Right lobe of liver (tissue), 4 donors: Measurements from ENCODE around the gene AGO3.

ENCODE experiments used
- POLR2A ChIP-seq: fragments of 450-650 bp; IDR thresholded peaks from one replicate; pipeline ENCODE4 v1.6.1; 2017; ENCODE audit warnings: antibody characterized with exemption, mild to moderate bottlenecking
- TF ChIP-seq, protein P1 (sequence below), 4 donors: fragments of 200-600 bp in 3 of 4; fragments of 450-650 bp in 1 of 4; IDR thresholded peaks; one replicate each; pipeline versions ENCODE4 v1.5.1 to v1.8.0; 2016 to 2022; ENCODE audit warnings: antibody characterized with exemption in 4 of 4, mild to moderate bottlenecking in 2 of 4
- donor health status: DM: no; HTN: no; CAD: no.
- donor health status: DM: no; HTN: no; CAD: no.
- donor health status: DM: no; HTN: yes; CAD: no.

- TF ChIP-seq, protein P1, sequence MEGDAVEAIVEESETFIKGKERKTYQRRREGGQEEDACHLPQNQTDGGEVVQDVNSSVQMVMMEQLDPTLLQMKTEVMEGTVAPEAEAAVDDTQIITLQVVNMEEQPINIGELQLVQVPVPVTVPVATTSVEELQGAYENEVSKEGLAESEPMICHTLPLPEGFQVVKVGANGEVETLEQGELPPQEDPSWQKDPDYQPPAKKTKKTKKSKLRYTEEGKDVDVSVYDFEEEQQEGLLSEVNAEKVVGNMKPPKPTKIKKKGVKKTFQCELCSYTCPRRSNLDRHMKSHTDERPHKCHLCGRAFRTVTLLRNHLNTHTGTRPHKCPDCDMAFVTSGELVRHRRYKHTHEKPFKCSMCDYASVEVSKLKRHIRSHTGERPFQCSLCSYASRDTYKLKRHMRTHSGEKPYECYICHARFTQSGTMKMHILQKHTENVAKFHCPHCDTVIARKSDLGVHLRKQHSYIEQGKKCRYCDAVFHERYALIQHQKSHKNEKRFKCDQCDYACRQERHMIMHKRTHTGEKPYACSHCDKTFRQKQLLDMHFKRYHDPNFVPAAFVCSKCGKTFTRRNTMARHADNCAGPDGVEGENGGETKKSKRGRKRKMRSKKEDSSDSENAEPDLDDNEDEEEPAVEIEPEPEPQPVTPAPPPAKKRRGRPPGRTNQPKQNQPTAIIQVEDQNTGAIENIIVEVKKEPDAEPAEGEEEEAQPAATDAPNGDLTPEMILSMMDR (IDR thresholded peaks at IDR 0.05), result no peak
- TF ChIP-seq POLR2A, result no peak
Observed at GRCh38 chr1:36086529-36087232, 155.8 kb downstream of the AGO3 start.
